ENCODE results near the gene KIAA1958.
A peak's percentile ranks its signal among the peaks of the same experiment; 100 is the strongest.

Gene KIAA1958, protein sequence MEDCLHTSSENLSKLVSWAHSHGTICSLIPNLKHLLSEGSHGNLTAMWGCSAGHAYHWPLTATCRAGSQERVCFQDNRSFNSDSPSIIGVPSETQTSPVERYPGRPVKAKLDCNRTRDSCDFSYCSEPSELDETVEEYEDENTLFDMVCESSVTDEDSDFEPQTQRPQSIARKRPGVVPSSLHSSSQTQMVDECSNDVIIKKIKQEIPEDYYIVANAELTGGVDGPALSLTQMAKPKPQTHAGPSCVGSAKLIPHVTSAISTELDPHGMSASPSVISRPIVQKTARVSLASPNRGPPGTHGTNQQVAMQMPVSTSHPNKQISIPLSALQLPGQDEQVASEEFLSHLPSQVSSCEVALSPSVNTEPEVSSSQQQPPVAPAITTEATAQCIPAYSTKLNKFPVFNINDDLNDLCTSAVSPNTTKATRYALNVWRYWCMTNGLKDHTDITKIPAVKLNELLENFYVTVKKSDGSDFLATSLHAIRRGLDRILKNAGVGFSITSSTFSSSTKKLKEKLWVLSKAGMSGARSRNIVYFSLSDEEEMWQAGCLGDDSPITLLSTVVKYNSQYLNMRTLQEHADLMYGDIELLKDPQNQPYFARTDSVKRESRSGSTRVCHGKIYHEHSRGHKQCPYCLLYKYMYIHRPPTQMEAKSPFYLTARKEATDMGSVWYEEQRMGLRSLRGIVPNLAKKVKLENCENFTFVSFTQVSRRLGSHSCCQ

DNA sequence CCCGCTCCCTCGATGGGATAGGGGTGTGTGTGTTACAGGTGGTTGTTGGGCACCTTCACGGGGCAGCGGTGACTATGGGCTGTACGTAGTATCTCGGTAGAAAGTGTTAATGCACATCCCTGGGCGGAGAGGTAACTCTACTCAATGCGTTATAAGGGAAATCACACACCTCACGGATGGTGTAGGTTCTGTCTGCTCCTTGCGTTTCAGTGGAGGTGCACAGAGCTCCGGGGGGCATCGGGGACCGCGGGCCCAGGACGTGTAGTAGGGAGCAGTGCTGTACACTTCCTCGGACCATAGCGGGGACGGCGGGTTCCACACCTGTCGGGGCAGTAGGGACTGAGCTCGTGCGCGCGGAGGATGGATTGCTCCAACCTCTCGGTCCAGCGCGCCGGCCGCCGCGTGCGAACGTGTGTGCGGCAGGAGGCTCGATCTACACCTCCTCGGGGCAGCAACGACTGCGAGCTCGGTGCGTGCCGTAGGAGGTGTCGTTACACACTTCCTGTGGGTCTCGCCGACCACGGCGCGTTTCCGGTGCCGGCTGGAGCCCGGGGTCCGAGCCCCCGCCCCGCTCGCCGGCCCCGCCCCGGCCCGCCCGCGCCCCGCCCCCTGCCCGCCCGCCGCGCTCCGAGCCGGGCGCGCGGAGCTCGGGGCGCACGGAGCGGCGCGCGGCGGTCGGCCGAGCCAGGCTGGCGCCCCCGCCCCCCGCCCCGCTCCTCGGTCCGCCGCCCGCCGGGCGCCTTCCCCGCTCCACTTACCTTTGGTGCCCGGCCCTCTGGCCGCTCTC, at the start of gene KIAA1958:
Gene KIAA1958, plus strand, starts transcription at position 607 of the 787 bp plus-strand sequence. CDS start 87,254 bp downstream, outside the sequence.
- DNase-seq: peak; percentile 77

DNA sequence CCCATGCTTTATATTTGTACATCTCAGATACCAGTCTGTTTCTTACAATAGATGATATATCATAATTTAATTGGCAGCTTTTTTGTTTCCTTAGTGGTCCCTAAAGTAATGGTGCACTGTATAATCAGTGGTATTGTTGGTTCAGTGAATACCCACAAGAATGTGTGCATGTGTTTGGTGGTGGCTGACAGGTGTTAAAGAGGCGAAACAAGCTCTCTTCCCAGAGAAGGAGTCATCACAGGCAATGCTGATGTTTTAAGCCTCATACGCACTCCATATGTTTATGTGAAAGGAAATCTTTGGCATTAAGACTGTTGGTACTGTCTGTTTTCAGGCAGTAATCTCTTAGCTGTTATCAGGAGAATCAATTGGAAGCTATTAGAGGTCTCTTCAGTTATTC, 49.2 kb upstream of the KIAA1958 start:
- DNase-seq: no peak

DNA sequence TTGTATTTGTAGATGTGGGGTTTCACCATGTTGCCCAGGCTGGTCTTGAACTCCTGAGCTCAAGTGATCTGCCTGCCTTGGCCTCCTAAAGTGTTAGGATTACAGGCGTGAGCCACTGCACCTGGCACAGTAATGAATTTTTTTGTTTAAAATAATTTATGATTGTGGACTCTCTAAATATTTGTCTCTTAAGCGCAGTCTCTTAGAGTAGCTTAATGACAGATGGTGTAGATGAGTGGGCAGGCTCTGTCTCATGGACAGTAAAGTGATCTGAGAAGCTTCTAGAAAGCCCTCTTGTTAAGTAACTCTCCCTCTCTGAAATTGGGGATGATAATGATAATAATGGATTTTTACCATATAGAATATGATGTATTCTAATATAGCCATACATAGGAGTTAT, 47.5 kb upstream of the KIAA1958 start:
- DNase-seq: peak; percentile 9

DNA sequence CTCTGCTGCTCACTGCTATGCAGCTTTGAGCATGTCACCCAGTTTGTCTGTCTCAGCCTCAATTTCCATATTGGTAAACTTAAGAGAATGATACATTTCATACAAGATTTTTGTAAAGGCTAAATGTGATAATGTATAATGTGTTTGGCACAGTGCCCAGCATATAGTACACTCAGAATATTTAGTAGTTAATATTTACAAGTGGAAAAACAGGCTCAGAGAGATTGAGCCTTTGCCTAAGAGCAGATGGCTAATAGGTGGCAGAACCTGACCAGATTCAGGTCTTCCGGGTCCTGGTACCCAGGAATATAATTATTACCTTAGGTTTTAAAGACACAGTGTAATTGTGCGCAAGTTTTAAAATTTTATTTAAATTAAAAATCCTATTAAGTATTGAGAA, 46.8 kb upstream of the KIAA1958 start:
- DNase-seq: peak; percentile 52

DNA sequence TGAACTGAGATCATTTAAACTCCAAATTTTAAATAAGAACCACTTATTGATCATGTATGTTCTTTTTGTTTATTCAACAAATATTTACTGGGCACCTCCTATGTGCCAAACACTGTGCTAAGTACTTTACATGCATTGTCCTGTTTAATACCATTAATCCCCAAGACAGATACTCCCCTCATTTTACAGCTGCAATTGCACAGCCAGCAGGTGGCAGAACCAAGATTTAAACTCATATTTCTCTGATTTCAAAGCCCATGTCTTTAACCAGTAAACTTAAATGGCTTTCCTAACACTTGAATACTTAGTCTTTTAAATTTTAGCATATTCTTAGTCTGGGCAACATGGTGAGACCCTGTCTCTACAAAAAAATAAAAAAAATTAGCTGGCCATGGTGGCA, 43.4 kb upstream of the KIAA1958 start:
- DNase-seq: no peak

DNA sequence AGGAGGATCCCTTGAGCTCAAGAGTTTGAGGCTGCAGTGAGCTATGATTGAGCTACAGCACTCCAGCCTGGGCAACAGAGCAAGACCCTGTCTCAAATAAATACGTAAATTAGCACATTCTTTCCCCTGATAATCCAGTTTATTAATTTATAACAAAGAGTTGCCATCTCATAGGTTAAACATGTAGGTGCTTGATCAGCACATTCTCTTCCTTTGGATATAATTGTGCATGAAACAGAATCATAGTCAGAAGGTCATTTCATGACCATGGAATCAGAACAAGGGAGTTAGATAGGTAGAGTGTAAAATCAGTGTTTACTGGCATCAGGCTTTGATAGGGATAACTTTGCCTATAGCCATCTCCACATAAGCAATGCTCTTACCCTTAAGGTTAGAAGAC, 43.0 kb upstream of the KIAA1958 start:
- no peak for DNase-seq

DNA sequence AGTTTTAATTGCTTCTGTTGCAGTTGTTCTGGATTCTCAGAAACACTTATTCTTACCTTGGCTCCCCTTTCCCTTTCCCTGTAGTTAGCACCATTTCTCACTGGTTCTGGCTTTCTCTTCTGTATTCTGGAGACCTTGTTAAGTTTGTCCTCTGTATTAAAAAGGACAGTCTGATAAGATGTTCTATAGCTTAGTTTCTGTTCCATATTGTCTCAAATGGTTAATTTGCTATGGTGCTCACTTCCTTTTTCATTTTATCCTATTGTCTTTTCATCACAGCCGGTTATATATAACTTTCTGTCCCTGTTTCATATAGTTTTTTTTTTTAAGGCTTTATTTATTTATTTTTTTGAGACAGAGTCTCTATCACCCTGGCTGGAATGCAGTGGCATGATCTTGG, 41.4 kb upstream of the KIAA1958 start:
- DNase-seq: no peak

DNA sequence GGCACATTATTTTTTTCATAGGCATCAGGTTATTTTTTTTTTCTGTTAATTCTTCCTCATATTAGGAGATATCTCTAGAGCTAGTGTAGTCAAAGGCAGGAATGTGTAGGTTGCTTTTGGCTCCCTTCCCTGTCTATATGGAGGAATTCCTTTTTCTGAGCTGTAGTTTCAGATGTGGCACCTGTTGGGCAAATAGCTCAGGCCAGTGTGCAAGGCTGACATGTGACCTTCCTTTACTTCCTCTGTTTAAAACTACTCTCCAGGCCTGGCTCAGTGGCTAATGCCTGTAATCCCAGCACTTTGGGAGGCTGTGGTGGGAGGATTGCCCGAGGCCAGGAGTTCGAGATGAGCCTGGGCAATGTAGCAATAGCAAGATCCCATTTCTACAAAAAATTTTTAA, 40.5 kb upstream of the KIAA1958 start:
- no peak for DNase-seq

DNA sequence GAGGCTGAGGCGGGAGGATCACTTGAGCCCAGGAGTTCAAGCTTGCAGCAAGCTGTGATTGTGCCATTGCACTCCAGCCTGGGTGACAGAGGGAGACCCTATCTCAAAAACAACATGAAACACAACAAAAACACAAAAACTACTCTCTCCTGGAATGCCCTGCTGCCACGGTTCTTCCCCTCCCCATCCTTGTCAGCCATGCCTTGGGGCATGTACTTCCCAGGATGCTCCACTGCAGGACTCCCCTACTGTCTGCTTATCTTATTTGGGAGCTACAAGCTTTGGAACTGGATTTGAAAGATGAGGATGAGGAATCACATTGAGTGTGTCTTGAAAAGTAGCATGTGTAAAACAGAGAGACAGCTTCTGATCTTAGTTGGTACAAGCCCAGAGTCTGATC, 40.1 kb upstream of the KIAA1958 start:
- no peak for DNase-seq

DNA sequence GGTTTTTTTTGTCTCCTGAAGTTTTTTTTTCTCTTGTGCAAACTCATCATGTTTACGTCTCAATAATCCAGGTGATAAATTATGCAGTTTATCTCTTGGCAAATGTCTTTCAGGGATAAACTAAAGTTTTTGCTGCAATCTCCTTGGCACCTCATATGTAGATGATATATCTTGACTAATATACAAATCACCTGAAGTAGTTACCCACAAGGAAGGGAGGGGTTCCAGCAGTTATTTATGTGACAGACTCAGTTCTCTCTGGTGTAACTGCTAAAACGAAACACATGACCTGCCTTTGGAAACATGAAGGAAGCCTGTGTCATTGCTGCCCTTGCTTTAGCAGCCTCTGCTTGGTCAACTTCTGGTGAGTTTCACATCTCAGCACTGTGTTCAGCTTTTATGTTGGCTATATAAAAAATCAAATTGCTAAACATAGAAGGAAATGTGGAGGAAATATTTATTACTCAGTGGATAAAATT, 39.3 kb upstream of the KIAA1958 start:
- DNase-seq: no peak

DNA sequence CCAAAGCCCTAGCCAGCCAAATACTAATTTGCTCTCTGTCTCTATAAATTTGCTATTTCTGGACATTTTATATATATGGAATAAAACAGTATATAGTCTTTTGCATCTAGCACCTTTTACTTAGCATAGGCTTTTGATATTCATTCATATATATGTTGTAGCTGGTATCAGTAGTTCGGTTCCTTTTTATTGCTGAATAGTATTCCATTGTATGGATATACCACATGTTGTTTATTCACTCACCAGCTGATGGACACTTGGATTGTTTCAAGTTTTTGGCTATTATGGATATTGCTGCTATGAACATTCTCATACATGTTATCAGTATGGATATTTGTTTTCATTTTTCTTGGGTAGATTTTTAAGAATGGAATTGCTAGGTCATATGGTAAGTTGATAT, 23.8 kb upstream of the KIAA1958 start:
- DNase-seq: no peak

DNA sequence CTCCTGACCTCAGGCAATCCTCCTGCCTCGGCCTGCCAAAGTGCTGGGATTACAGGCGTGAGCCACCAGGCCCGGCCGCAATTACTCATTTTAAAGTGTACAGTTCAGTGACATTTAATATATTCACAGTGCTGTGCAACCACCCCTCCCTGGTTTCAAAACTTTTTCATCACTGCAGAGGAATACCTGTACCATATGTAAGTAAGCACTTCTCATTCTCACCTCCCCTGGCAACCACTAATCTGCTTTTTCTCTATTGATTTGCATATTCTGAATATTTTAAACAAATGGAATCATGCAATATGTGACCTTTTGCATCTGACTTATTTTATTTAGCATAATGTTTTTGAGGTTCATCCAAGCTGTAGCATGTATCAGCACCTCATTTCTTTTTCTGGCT, 21.3 kb upstream of the KIAA1958 start:
- no peak for DNase-seq

DNA sequence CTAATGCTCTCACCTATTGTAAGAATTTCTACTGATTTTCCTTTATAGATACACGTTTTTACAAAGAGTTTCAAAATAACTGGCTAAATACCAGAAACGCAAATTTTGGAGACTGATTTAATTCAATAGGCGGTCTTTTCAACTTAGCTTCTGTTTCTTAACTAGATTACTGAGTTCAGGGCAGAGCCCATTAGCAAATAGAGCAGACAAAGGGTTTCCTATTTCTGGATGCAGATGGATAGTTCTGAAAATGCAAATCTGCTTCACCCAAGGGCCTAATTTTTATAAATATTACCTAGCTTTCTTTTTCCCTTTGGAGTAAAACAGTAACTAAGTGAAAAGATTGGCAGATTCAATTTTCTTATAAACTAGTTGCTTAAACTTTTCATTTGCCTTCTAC, 13.6 kb upstream of the KIAA1958 start:
- DNase-seq: no peak

DNA sequence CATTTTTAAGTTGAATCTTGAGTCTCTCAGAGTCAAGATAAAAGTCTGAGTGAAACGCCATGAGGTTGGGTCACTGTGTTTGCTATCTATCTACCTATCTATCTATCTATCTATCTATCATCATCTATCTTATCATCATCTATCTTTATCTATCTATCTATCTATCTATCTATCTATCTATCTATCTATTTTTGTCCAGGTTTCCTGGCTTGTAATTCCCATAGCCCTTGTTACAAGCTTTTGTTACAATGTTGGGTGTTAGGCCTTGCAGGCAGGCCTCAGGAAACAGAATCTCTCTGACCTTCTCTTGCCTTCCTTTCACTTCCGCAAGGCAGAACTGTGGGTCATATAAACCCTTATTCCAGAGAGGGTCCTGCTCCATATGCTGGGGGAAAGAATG, 12.6 kb upstream of the KIAA1958 start:
- DNase-seq: no peak

DNA sequence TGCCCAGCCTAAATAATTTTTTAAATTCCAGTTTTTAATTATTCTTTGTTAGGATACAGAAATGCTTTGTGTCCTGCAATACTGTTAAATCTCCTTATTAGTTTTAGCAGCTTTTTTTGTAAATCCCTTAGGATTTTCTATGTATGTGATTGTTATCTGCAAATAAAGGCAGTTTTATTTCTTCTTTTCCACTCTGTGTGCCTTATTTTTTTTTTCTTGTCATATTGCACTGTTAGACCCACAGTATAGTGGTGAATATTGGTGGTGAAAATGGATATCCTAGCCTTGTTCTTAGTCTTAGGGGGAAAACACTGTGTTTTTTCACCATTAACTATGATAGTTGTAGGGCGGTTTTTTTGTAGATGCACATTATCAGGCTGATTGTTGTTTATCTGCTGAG, 11.3 kb upstream of the KIAA1958 start:
- no peak for DNase-seq

DNA sequence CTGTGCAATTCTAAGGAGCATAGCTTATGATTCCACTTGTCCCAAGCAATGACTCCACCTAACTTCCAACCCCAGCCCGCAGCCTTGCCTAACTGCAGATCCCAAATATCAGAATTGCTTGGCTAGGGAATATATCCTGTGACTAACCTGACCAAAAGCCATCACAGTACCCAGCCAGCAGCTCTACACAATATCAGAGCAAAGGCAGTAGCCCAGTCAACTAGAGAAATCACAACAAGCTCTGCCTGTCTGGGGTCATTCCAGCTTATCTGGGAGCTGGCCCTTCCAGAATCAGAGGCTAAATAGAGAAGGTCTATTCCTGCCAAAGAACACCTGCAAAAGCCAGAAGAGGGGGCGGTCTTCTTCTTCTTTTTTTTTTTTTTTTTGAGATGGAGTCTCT, 9.3 kb upstream of the KIAA1958 start:
- DNase-seq: no peak

DNA sequence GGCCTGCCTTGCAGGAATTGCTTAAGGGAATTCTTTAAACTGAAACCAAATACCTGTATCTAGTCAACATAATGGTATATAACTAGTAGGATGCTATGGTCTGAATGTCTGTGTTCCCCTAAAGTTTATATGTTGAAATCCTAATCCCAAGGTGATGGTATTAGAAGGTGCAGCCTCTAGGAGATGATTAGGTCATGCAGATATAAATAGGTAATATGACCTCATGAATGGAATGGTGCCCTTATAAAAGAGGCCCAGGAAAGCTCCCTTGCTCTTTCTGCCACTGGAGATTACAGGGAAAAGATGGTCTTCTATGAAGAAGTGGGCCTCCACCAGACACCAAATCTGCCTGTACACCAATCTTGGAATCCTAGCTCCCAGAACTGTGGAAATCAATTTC, 7.4 kb upstream of the KIAA1958 start:
- DNase-seq: no peak

DNA sequence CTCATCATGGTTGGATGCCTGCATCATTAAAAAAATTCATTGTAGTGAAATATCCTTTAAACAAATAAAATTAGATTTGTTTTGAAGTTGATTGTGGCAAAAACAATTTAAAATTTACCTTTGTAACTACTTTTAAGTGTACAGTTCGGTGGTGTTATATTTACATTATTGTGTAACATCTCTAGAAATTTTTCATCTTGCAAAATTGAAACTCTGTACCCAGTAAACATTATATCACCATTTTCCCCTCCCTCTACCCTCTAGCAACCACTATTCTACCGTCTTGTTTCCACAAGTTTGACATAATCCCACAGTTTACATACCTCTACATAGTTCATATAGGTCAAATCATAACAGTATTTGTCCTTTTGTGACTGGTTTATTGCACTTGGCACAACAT, 2.0 kb upstream of the KIAA1958 start:
- no peak for DNase-seq

DNA sequence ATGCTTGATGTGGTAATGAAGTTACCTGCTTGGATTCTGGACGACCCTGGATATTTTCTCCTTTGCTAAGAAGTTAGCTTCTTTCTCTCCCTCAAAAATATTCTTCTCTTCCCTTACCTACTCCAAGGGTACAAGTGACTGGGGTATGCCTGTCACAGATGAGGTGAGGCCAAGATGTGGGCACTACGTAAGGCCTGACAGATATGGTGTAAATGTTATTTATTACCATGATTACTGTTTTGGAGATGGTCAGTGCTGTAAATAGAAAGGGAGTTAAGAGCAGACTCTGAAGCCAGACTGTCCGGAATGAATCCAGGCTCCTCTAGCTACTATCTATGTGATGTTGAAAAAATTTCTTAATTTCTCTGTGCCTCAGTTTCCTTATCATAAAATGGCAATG, 1.1 kb upstream of the KIAA1958 start:
- DNase-seq: no peak

DNA sequence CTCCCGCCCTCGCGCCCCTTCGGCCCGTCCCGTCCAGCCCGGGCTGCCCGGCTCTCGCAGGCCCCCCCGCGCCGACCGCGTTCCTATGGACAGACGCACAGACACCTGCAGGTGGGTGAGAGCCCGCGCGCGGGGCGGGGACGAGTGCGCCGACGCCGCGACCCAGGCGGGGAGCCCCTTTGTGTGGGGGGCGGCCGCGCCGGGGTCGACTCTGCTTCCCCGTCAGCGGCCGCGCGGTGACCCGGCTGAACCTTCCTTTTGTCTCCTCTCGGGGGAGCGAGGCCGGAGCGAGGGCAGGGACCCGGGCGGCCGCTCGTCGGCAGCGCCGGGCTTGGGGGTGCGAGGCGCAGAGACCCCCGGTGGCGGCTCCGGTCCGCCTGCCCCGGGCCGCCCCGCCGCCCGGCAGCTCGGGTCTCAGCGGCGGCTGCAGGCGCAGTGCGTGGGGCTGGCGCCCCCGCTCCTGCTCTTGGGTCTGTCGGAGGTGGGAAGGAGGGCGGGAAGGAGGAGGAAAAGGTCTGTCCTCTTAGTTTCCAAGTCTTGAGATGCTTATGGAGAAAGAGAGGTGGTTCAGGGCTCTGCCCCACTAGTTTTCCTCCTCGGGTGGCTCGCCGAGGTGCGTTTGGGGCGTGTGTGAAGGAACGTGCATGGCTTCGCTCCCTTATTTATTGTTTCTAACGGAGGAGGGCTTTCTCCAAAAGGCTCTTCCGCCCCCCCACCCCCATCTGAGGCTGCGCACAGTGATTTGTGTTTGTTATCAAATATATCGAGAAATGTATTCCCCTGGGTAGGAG, 576 bp downstream of the KIAA1958 start:
- peak; percentile 37 for DNase-seq

DNA sequence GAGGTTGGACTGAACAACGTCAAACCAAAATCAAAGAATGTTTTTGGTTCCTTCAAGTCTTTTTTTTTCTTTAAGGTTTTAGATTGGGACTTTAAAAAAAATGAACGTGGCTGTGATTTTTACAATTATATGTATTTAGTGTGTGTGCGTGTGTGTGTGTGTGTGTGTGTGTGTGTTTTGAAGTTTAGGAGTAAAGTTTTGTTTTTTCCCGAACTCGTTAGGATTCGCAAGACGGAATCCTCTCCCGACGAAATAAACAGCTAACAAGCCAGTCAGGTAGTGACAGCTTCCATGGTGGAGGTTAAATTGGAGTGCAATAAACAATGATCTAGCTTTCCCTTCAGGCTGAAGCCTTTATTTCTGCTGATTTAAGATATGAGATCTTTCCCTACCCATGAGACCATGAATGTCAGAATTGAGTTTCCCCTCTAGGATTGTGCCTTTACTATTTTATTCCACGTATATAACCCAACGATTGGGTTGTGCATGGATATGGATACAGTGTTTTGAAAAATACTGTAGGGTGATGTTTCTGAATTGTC, 1.2 kb downstream of the KIAA1958 start:
- DNase-seq: no peak

DNA sequence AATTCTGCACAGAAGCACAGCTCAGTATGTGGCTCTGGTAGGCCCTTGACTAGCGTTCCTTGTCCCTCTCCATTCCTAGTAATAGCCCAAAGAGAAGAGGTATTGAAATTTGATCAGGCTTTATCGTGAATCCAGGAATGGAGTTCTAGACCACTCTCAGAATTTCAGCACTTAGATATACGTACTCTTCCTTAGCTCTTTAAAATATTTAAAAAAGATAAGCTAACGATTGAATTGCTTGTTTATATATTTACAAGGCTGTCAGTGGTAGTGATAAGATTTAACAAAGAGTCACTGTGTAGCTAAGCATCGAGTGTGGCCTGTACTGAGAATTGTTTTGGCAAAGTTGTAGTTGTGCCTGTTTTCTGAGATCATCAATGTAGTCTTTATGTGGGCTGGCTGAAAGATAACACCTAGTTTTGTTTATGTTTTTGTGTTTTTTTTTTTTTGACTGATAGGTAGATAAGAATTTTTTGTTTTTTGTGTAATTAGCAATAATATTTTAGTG, 2.5 kb downstream of the KIAA1958 start:
- DNase-seq: no peak
